ENCODE data around the gene MSANTD3. TPM values are rescaled to one million over a fixed set of nuclear protein-coding genes. Genes with fewer than 3 reads are reported as not detected.

The MSANTD3 gene
- total and polyA plus RNA-seq, 2 of the 13 experiments (the other 11 are each of a cell fraction or from before 2014, with no cell fraction given), result 10.1 to 19.2 TPM

- in situ Hi-C loops (cut with HindIII; ENCODE audit: extremely low pct_ligation_motif_present, low pct_unique_long_range_greater_than_20kb), result no loop called here
- ChIA-PET CTCF (ENCODE audit: low intra/inter-chr PET ratio, low total read pairs) (no interaction called here), POLR2A (no interaction called here)
- Histone ChIP-seq H3K9me3 (ENCODE audit: low read length) (no peaks in the 10 kb centered on the region), H3K27ac (ENCODE audit: extremely low read length, insufficient read depth, low read length) (no peak overlapping the region), H3K27me3 (ENCODE audit: control insufficient read depth in 1 of 2, insufficient read depth in 2 of 2, low read length in 2 of 2) (peaks cover 0 to 5% of the 10 kb centered on the region in 2 experiments; a peak in 2 of 5 replicates), H3K36me3 (replicated peaks in 1 of 2; ENCODE audit: control insufficient read depth in 1 of 2, insufficient read depth in 2 of 2, low read length in 2 of 2) (no peaks in the 10 kb centered on the region), H3K79me2 (ENCODE audit: insufficient read depth, low read length) (no peaks in the 10 kb centered on the region), H3K4me1 (ENCODE audit: insufficient read depth, low read length) (peaks cover 23% of the 10 kb centered on the region), H4K20me1 (ENCODE audit: insufficient read depth, low read length) (no peaks in the 10 kb centered on the region), H3K4me2 (ENCODE audit: low read depth, low read length) (no peak overlapping the region), H3K4me3 (replicated peaks in 1 of 3; ENCODE audit: insufficient read depth in 1 of 3, low read depth in 2 of 3, low read length in 3 of 3) (no peak overlapping the region), H3K9ac (ENCODE audit: insufficient read depth, low read depth, low read length) (no peak overlapping the region), H2AFZ (ENCODE audit: low read length) (no peak overlapping the region)
- DNase-seq (ENCODE audit: low spot score), result no peak
- TF ChIP-seq CEBPB (IDR thresholded peaks at IDR 0.05; ENCODE audit: borderline replicate concordance, low read depth, low read length) (peak; percentile 65; the same call in 1 of the 2 replicates), CERS6 (CRISPR knock-in tag; IDR thresholded peaks at IDR 0.05) (no peak)
- intact Hi-C loops (cut with micrococcal nuclease; ENCODE audit: unreplicated experiment), result no loop called here
- no peak for FAIRE-seq
- BruUV-seq (replicated peaks), result no TSS peak
- 78% methylated on average over 6 of the region's 6 CpGs for WGBS (ENCODE audit: low lambda C conversion rate)
- ATAC-seq, result no peak
These were observed 51.2 kb downstream of the MSANTD3 start for GRCh38 chr9:100478192-100478591.

GRCh38 chr9:100479820-100480219 is 52.9 kb downstream of the MSANTD3 start:
- Histone ChIP-seq H3K9me3 (ENCODE audit: low read length) (no peaks in the 10 kb centered on the region), H3K27ac (ENCODE audit: extremely low read length, insufficient read depth, low read length) (no peak overlapping the region), H3K27me3 (ENCODE audit: control insufficient read depth in 1 of 2, insufficient read depth in 2 of 2, low read length in 2 of 2) (no peaks in the 10 kb centered on the region), H4K20me1 (ENCODE audit: insufficient read depth, low read length) (no peaks in the 10 kb centered on the region), H3K9ac (ENCODE audit: insufficient read depth, low read depth, low read length) (no peak overlapping the region), H3K4me1 (ENCODE audit: insufficient read depth, low read length) (peaks cover 15% of the 10 kb centered on the region), H3K4me2 (ENCODE audit: low read depth, low read length) (no peak overlapping the region), H3K79me2 (ENCODE audit: insufficient read depth, low read length) (no peaks in the 10 kb centered on the region), H2AFZ (ENCODE audit: low read length) (no peak overlapping the region), H3K4me3 (replicated peaks in 1 of 3; ENCODE audit: insufficient read depth in 1 of 3, low read depth in 2 of 3, low read length in 3 of 3) (no peak overlapping the region), H3K36me3 (replicated peaks in 1 of 2; ENCODE audit: control insufficient read depth in 1 of 2, insufficient read depth in 2 of 2, low read length in 2 of 2) (no peaks in the 10 kb centered on the region)
- DNase-seq (ENCODE audit: low spot score), result no peak
- no peak for FAIRE-seq
- POLR2A ChIA-PET, result no interaction called here
- intact Hi-C loops (cut with micrococcal nuclease; ENCODE audit: unreplicated experiment), result no loop called here
- no TSS peak for BruUV-seq (replicated peaks)
- WGBS (ENCODE audit: low lambda C conversion rate), result 6% methylated on average over 2 of the region's 2 CpGs
- CTCF ChIA-PET (ENCODE audit: low intra/inter-chr PET ratio, low total read pairs), result no interaction called here
- in situ Hi-C loops (cut with HindIII; ENCODE audit: extremely low pct_ligation_motif_present, low pct_unique_long_range_greater_than_20kb), result no loop called here
- no peak for ATAC-seq
- TF ChIP-seq ELK4 (CRISPR knock-in tag; IDR thresholded peaks at IDR 0.05; ENCODE audit: borderline replicate concordance) (no peak), TGIF2 (CRISPR knock-in tag; IDR thresholded peaks at IDR 0.05) (no peak), ZNF879 (CRISPR knock-in tag; IDR thresholded peaks at IDR 0.05) (no peak), RNF2 (conservative IDR thresholded peaks at IDR 0.05; ENCODE audit: low read depth) (no peak), ZUFSP (CRISPR knock-in tag; IDR thresholded peaks at IDR 0.05; ENCODE audit: borderline replicate concordance) (no peak), FOXK1 (CRISPR knock-in tag; IDR thresholded peaks at IDR 0.05; ENCODE audit: borderline replicate concordance, low read depth) (no peak), ZNF782 (CRISPR knock-in tag; IDR thresholded peaks at IDR 0.05; ENCODE audit: borderline replicate concordance) (no peak), ZBTB34 (CRISPR knock-in tag; IDR thresholded peaks at IDR 0.05) (no peak), PPARG (CRISPR knock-in tag; conservative IDR thresholded peaks at IDR 0.05) (no peak), ZNF780A (CRISPR knock-in tag; IDR thresholded peaks at IDR 0.05) (no peak)
